PC-9 (cell line): ENCODE results near the gene GUCY2F. TPM values are rescaled to one million over a fixed set of nuclear protein-coding genes. Genes with fewer than 3 reads are reported as not detected.

Experiments
- BruUV-seq: library from RNA; stranded (reverse); fragments of 400-500 nt; replicated peaks from 2 replicates; lab custom pipeline; 2021; lab: Mats Ljungman, UMichigan
- CTCF ChIA-PET: fragments of 300-600 bp; sonication (Branson Sonifier 250); formaldehyde crosslinking; loops from one replicate; lab custom pipeline; 2022; ENCODE audit warnings: antibody characterized with exemption; lab: Charles Lee
- POLR2A ChIA-PET: fragments of 300-600 bp; sonication (Branson Sonifier 250); formaldehyde crosslinking; loops from one replicate; lab custom pipeline; 2022; ENCODE audit warnings: antibody characterized with exemption; ENCODE audit not compliant: unreplicated experiment; lab: Charles Lee
- DNase-seq, 2 experiments: peaks; one replicate each; pipeline versions ENCODE4 v3.0.0 to v3.0.0-alpha.2; 2015 to 2022; ENCODE audit warnings: mixed read lengths in 1 of 2
- H2AFZ ChIP-seq: fragments of 200-600 bp; sonication (generic); 2 replicates; pipeline ENCODE4 v1.8.1; 2017; ENCODE audit warnings: antibody characterized with exemption
- H3F3A ChIP-seq: fragments of 200-600 bp; sonication (generic); 2 replicates; pipeline ENCODE4 v1.8.1; 2017; ENCODE audit warnings: antibody characterized with exemption, mild to moderate bottlenecking, low read depth; ENCODE audit not compliant: insufficient read depth
- H3K27ac ChIP-seq: fragments of 200-600 bp; sonication (generic); 2 replicates; pipeline ENCODE4 v1.6.1; 2016; ENCODE audit warnings: mixed run types
- H3K27me3 ChIP-seq: fragments of 200-600 bp; sonication (generic); 2 replicates; pipeline ENCODE4 v1.6.1; 2016; ENCODE audit warnings: low read depth, mixed run types; ENCODE audit not compliant: insufficient read depth
- H3K36me3 ChIP-seq: fragments of 200-600 bp; sonication (generic); 2 replicates; pipeline ENCODE4 v1.6.1; 2016; ENCODE audit warnings: low read depth, mixed run types
- H3K4me1 ChIP-seq: fragments of 200-600 bp; sonication (generic); replicated peaks from 2 replicates; pipeline ENCODE4 v1.6.1; 2016; ENCODE audit warnings: mixed run types; ENCODE audit not compliant: insufficient read depth
- H3K4me2 ChIP-seq: fragments of 200-600 bp; sonication (generic); 2 replicates; pipeline ENCODE4 v1.6.1; 2017; ENCODE audit warnings: mixed run types
- H3K4me3 ChIP-seq: fragments of 200-600 bp; sonication (generic); 2 replicates; pipeline ENCODE4 v1.6.1; 2016; ENCODE audit warnings: mixed run types
- H3K79me2 ChIP-seq: fragments of 200-600 bp; sonication (generic); 2 replicates; pipeline ENCODE4 v1.6.1; 2017; ENCODE audit warnings: low read depth, mixed run types
- H3K9me2 ChIP-seq: fragments of 200-600 bp; sonication (generic); 2 replicates; pipeline ENCODE4 v1.8.1; 2017; ENCODE audit warnings: mild to moderate bottlenecking; ENCODE audit not compliant: insufficient read depth
- H3K9me3 ChIP-seq: fragments of 200-600 bp; sonication (generic); 2 replicates; pipeline ENCODE4 v1.8.1; 2016; ENCODE audit warnings: low read depth; ENCODE audit not compliant: insufficient read depth
- H4K20me1 ChIP-seq: fragments of 200-600 bp; sonication (generic); 2 replicates; pipeline ENCODE4 v1.8.1; 2017; ENCODE audit not compliant: insufficient read depth
- EZH2 ChIP-seq: fragments of 200-600 bp; sonication (generic); IDR thresholded peaks from 2 replicates; pipeline ENCODE4 v1.8.0; 2017; ENCODE audit warnings: antibody characterized with exemption, low read depth
- intact Hi-C: fragments of 100-400 bp; cut with micrococcal nuclease; formaldehyde crosslinking; loops from one replicate; pipeline ENCODE4 v1.10.0; 2022; ENCODE audit not compliant: unreplicated experiment
- total RNA-seq: library from RNA; stranded (reverse); gene quantifications from 2 replicates; pipeline ENCODE4 v1.2.3, GENCODE V29; 2021
- TF ChIP-seq, protein P1 (sequence below): fragments of 200-600 bp; sonication (generic); conservative IDR thresholded peaks from 2 replicates; pipeline ENCODE4 v1.6.1; 2017; ENCODE audit warnings: mixed run types, antibody characterized with exemption, mild to moderate bottlenecking, moderate library complexity

The GUCY2F gene
- total RNA-seq, 1 experiment from 2014 or later, result not detected

DNA sequence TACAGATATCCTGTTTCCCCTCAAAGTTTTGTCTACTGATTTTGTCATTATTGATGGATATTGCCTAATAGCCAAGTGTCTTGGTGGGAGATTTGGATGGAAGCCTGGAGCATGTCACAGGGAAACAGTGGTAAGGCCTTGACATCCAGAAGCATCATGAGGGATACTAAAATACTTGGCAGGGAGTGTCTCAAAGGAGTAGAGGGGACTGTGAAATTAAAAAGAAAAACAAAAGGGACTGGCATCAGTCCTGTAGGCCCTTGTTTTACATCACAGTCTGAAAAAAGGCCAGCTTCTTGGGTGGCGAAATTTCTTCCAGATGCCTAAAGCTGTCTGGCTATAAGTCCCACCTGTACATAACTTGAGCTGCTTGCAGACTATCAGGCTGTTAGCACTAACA, 83.8 kb downstream of the GUCY2F start:
- Histone ChIP-seq H3F3A (no peaks in the 10 kb centered on the region), H3K79me2 (no peaks in the 10 kb centered on the region), H3K9me3 (no peaks in the 10 kb centered on the region), H3K4me1 (no peaks in the 10 kb centered on the region), H3K27ac (no peak overlapping the region), H3K36me3 (no peaks in the 10 kb centered on the region), H2AFZ (no peak overlapping the region), H3K9me2 (no peaks in the 10 kb centered on the region), H3K27me3 (peaks cover 7% of the 10 kb centered on the region), H3K4me2 (no peak overlapping the region), H4K20me1 (no peaks in the 10 kb centered on the region), H3K4me3 (no peak overlapping the region)
- intact Hi-C loops, result no loop called here
- no peak for TF ChIP-seq EZH2
- TF ChIP-seq, protein P1, sequence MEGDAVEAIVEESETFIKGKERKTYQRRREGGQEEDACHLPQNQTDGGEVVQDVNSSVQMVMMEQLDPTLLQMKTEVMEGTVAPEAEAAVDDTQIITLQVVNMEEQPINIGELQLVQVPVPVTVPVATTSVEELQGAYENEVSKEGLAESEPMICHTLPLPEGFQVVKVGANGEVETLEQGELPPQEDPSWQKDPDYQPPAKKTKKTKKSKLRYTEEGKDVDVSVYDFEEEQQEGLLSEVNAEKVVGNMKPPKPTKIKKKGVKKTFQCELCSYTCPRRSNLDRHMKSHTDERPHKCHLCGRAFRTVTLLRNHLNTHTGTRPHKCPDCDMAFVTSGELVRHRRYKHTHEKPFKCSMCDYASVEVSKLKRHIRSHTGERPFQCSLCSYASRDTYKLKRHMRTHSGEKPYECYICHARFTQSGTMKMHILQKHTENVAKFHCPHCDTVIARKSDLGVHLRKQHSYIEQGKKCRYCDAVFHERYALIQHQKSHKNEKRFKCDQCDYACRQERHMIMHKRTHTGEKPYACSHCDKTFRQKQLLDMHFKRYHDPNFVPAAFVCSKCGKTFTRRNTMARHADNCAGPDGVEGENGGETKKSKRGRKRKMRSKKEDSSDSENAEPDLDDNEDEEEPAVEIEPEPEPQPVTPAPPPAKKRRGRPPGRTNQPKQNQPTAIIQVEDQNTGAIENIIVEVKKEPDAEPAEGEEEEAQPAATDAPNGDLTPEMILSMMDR, result no peak
- CTCF ChIA-PET, result no interaction called here
- POLR2A ChIA-PET, result no interaction called here
- no TSS peak for BruUV-seq
- DNase-seq, result no peak

DNA sequence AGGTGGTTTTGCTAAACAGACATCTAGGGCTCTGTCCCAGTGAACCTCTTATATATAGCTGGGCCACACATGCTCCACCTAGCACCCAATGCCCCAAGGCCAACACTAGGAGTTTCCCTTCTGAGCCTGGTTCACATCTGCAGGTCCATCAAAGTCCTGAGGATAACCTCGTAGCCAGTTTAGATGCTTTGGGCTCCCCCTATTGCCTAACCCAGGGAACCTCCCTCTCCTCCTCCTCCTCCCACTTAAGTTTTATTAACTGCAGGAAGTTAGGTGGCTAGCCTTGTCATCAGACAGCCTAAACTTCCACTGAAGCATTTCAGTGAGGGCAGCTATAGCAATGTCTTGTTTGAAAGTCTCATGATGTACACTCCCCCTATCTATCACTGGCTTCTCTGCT, 88.0 kb downstream of the GUCY2F start:
- no peak for TF ChIP-seq EZH2
- TF ChIP-seq, protein P1, result no peak; the same call in 1 of the 2 replicates
- no peaks in the 10 kb centered on the region for H3K4me1 ChIP-seq
- H3K27me3 ChIP-seq, result peaks cover 5% of the 10 kb centered on the region; the same call in 1 of the 2 replicates
- no TSS peak for BruUV-seq
- POLR2A ChIA-PET, result no interaction called here
- no peak overlapping the region for H2AFZ ChIP-seq
- no peaks in the 10 kb centered on the region for H4K20me1 ChIP-seq
- no peaks in the 10 kb centered on the region for H3K79me2 ChIP-seq
- intact Hi-C loops, result no loop called here
- no peak for DNase-seq
- H3K9me2 ChIP-seq, result no peaks in the 10 kb centered on the region
- H3K9me3 ChIP-seq, result no peaks in the 10 kb centered on the region
- no peak overlapping the region for H3K4me2 ChIP-seq
- CTCF ChIA-PET, result no interaction called here
- H3K27ac ChIP-seq, result no peak overlapping the region
- H3F3A ChIP-seq, result no peaks in the 10 kb centered on the region
- H3K4me3 ChIP-seq, result no peak overlapping the region
- no peaks in the 10 kb centered on the region for H3K36me3 ChIP-seq

DNA sequence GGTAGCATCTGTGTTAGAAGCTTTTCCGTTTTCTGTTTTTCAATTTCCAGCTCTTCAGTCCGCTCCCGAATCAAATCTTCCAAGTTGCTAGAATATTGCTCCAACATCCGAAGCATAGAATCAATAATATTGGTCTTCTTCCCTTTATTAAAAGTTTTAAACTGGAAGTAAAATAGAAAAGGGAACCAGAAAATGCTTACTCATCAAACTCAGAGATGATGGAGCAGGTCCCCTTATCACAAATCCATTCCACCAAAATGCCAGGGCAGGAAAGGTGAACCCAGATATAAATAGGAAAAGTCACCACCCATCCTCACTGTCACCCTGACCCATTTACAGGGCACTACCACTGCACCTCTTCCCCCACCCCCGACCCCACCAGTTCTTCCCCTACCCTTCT, 89.0 kb downstream of the GUCY2F start:
- intact Hi-C loops, result no loop called here
- Histone ChIP-seq H3K9me3 (no peaks in the 10 kb centered on the region), H3K79me2 (no peaks in the 10 kb centered on the region), H3F3A (no peaks in the 10 kb centered on the region), H3K36me3 (no peaks in the 10 kb centered on the region), H3K4me3 (no peak overlapping the region), H4K20me1 (no peaks in the 10 kb centered on the region), H3K9me2 (no peaks in the 10 kb centered on the region), H3K27ac (no peak overlapping the region), H3K27me3 (peaks cover 11% of the 10 kb centered on the region; the same call in 1 of the 2 replicates), H2AFZ (no peak overlapping the region), H3K4me2 (no peak overlapping the region), H3K4me1 (no peaks in the 10 kb centered on the region)
- ChIA-PET CTCF (no interaction called here), POLR2A (no interaction called here)
- no peak for DNase-seq
- no TSS peak for BruUV-seq
- TF ChIP-seq, protein P1, result no peak
- no peak for TF ChIP-seq EZH2
